Measurements from ENCODE around the gene SEMA5A. TPM values are rescaled to one million over a fixed set of nuclear protein-coding genes. Genes with fewer than 3 reads are reported as not detected.

The SEMA5A gene
- polyA plus RNA-seq, 4 donors = 13.2 to 39.5 (median 36.3) TPM

- no peak for DNase-seq (ENCODE audit: low read depth in 4 of 4, low spot score in 3 of 4)
Observed at GRCh38 chr5:9233712-9234111, 312.2 kb downstream of the SEMA5A start.

GRCh38 chr5:9233035-9233434 lies 312.8 kb downstream of the SEMA5A start:
- DNase-seq (ENCODE audit: low read depth in 4 of 4, low spot score in 3 of 4) = no peak

- DNase-seq (ENCODE audit: low read depth in 4 of 4, low spot score in 3 of 4) = no peak
Observed at GRCh38 chr5:9231842-9232241, 314.0 kb downstream of the SEMA5A start.

- DNase-seq (ENCODE audit: low read depth in 4 of 4, low spot score in 3 of 4) = no peak
Observed at GRCh38 chr5:9230355-9230754, 315.5 kb downstream of the SEMA5A start.

- DNase-seq (ENCODE audit: low read depth in 4 of 4, low spot score in 3 of 4) = no peak
Observed at GRCh38 chr5:9226016-9226536, 319.8 kb downstream of the SEMA5A start.

- no peak for DNase-seq (ENCODE audit: low read depth in 4 of 4, low spot score in 3 of 4)
Observed at GRCh38 chr5:9222054-9222976, 323.6 kb downstream of the SEMA5A start.

GRCh38 chr5:9218358-9218757 lies 327.5 kb downstream of the SEMA5A start:
- no peak for DNase-seq (ENCODE audit: low read depth in 4 of 4, low spot score in 3 of 4)

- no peak for DNase-seq (ENCODE audit: low read depth in 4 of 4, low spot score in 3 of 4)
Observed at GRCh38 chr5:9212605-9213004, 333.3 kb downstream of the SEMA5A start.

GRCh38 chr5:9209846-9210492 lies 335.9 kb downstream of the SEMA5A start:
- no peak for DNase-seq (ENCODE audit: low read depth in 4 of 4, low spot score in 3 of 4)

GRCh38 chr5:9207817-9208418 lies 338.0 kb downstream of the SEMA5A start:
- peak in 3 of 4 donors; percentile 10 to 24 (median 20) for DNase-seq (ENCODE audit: low read depth in 4 of 4, low spot score in 3 of 4)

GRCh38 chr5:9202636-9203035 lies 343.2 kb downstream of the SEMA5A start:
- DNase-seq (ENCODE audit: low read depth in 4 of 4, low spot score in 3 of 4) = no peak

- no peak for DNase-seq (ENCODE audit: low read depth in 4 of 4, low spot score in 3 of 4)
Observed at GRCh38 chr5:9201761-9202160, 344.1 kb downstream of the SEMA5A start.

GRCh38 chr5:9201011-9201410 lies 344.9 kb downstream of the SEMA5A start:
- DNase-seq (ENCODE audit: low read depth in 4 of 4, low spot score in 3 of 4) = no peak

- no peak for DNase-seq (ENCODE audit: low read depth in 4 of 4, low spot score in 3 of 4)
Observed at GRCh38 chr5:9198394-9198793, 347.5 kb downstream of the SEMA5A start.

GRCh38 chr5:9197881-9198260 lies 348.0 kb downstream of the SEMA5A start:
- DNase-seq (ENCODE audit: low read depth in 4 of 4, low spot score in 3 of 4) = no peak

- no peak for DNase-seq (ENCODE audit: low read depth in 4 of 4, low spot score in 3 of 4)
Observed at GRCh38 chr5:9196403-9197227, 349.3 kb downstream of the SEMA5A start.

- DNase-seq (ENCODE audit: low read depth in 4 of 4, low spot score in 3 of 4) = no peak
Observed at GRCh38 chr5:9194509-9194908, 351.4 kb downstream of the SEMA5A start.

GRCh38 chr5:9192266-9192665 lies 353.6 kb downstream of the SEMA5A start:
- DNase-seq (ENCODE audit: low read depth in 4 of 4, low spot score in 3 of 4) = no peak

GRCh38 chr5:9189681-9190080 lies 356.2 kb downstream of the SEMA5A start:
- DNase-seq (ENCODE audit: low read depth in 4 of 4, low spot score in 3 of 4) = no peak

- no peak for DNase-seq (ENCODE audit: low read depth in 4 of 4, low spot score in 3 of 4)
Observed at GRCh38 chr5:9188956-9189355, 356.9 kb downstream of the SEMA5A start.
